ENCODE measurements around the gene EPGN. TPM values are rescaled to one million over a fixed set of nuclear protein-coding genes. Genes with fewer than 3 reads are reported as not detected.

EPGN gene
- total and polyA plus RNA-seq, 2 donors (not counting 1 experiment from before 2014, with no cell fraction given) = 0.32 TPM; not detected in 1

DNA sequence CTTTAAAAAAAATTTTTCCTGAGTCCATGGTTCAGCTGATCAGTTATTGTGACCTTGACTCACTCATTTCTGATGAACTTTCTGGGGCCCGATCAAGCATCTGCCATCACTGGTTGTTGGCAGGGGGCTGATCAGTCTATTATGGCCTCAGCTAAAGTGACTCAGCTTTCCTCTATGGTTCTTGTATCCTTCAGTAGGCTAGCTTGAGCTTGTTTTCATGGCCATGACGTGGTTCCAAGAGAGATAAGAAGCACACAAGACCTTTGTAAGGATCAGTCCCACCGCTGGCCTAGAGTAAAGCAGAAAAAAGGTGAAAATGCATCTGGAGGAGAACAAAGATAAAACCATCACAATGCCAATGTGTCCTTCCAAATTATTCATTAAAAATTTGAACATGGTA lies 29.8 kb upstream of the EPGN start:
- H3K4me2 ChIP-seq (replicated peaks; ENCODE audit: low read depth, low read length, poor library complexity, severe bottlenecking) = no peak overlapping the region
- no peaks in the 10 kb centered on the region for H3K27me3 Mint-ChIP-seq
- H3K9ac ChIP-seq (ENCODE audit: low read length) = no peak overlapping the region
- DNase-seq (no peak), ATAC-seq (ENCODE audit: low read depth) (no peak)
- TF ChIP-seq, protein P1, sequence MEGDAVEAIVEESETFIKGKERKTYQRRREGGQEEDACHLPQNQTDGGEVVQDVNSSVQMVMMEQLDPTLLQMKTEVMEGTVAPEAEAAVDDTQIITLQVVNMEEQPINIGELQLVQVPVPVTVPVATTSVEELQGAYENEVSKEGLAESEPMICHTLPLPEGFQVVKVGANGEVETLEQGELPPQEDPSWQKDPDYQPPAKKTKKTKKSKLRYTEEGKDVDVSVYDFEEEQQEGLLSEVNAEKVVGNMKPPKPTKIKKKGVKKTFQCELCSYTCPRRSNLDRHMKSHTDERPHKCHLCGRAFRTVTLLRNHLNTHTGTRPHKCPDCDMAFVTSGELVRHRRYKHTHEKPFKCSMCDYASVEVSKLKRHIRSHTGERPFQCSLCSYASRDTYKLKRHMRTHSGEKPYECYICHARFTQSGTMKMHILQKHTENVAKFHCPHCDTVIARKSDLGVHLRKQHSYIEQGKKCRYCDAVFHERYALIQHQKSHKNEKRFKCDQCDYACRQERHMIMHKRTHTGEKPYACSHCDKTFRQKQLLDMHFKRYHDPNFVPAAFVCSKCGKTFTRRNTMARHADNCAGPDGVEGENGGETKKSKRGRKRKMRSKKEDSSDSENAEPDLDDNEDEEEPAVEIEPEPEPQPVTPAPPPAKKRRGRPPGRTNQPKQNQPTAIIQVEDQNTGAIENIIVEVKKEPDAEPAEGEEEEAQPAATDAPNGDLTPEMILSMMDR (IDR thresholded peaks at IDR 0.05) = no peak
- TF ChIP-seq EZH2 (IDR thresholded peaks at IDR 0.05; ENCODE audit: borderline replicate concordance, insufficient read depth, low read depth, low read length, poor library complexity, severe bottlenecking) = no peak
- no peak overlapping the region for H3K4me3 ChIP-seq (ENCODE audit: control extremely low read depth in 1 of 5, extremely low read depth in 1 of 5, insufficient read depth in 1 of 5, low read depth in 2 of 5, low read length in 4 of 5)
- intact Hi-C loops (cut with micrococcal nuclease) = no loop called here
- no peaks in the 10 kb centered on the region for H3K4me1 ChIP-seq (ENCODE audit: control insufficient read depth in 2 of 2, insufficient read depth in 2 of 2, low read length in 2 of 2)
- no peak overlapping the region for H3K27ac Mint-ChIP-seq
- H3K9me3 Mint-ChIP-seq (ENCODE audit: insufficient read depth) = no peaks in the 10 kb centered on the region
- H4K20me1 ChIP-seq (ENCODE audit: control insufficient read depth, insufficient read depth, low read length, poor library complexity, severe bottlenecking) = no peaks in the 10 kb centered on the region
- CTCF ChIA-PET = interaction anchor here (1.2 kb wide), 1 partner anchor 15 kb away, joined by 3 read pairs; no protein-coding TSS in a partner anchor
- no peaks in the 10 kb centered on the region for H3K36me3 ChIP-seq (replicated peaks in 1 of 2; ENCODE audit: control extremely low read depth in 1 of 2, control insufficient read depth in 1 of 2, extremely low read depth in 1 of 2, insufficient read depth in 2 of 2, low read length in 1 of 2)
- H3K27ac ChIP-seq (ENCODE audit: low read length in 2 of 2) = no peak overlapping the region
- H3K9me3 ChIP-seq (ENCODE audit: control extremely low read depth in 1 of 3, control insufficient read depth in 2 of 3, insufficient read depth in 1 of 3, low read length in 2 of 3) = no peaks in the 10 kb centered on the region
- WGBS (ENCODE audit: insufficient coverage) = 80% methylated on average over 2 of the region's 3 CpGs
- H3K27me3 ChIP-seq (replicated peaks in 1 of 4; ENCODE audit: control extremely low read depth in 1 of 4, control insufficient read depth in 3 of 4, insufficient read depth in 4 of 4, low read length in 3 of 4) = no peaks in the 10 kb centered on the region
- no peak overlapping the region for H3K4me3 Mint-ChIP-seq
- POLR2A ChIA-PET = no interaction called here
- no peaks in the 10 kb centered on the region for H3K4me1 Mint-ChIP-seq
- no peak overlapping the region for H2AFZ ChIP-seq (ENCODE audit: insufficient read depth, low read depth, low read length, poor library complexity, severe bottlenecking)
- no peaks in the 10 kb centered on the region for H3K79me2 ChIP-seq (ENCODE audit: control insufficient read depth, insufficient read depth, low read length)

- Histone ChIP-seq H2AFZ (ENCODE audit: insufficient read depth, low read depth, low read length, poor library complexity, severe bottlenecking) (no peak overlapping the region), H3K27ac (ENCODE audit: low read length in 2 of 2) (no peak overlapping the region), H4K20me1 (ENCODE audit: control insufficient read depth, insufficient read depth, low read length, poor library complexity, severe bottlenecking) (no peaks in the 10 kb centered on the region), H3K9me3 (ENCODE audit: control extremely low read depth in 1 of 3, control insufficient read depth in 2 of 3, insufficient read depth in 1 of 3, low read length in 2 of 3) (no peaks in the 10 kb centered on the region), H3K4me3 (ENCODE audit: control extremely low read depth in 1 of 5, extremely low read depth in 1 of 5, insufficient read depth in 1 of 5, low read depth in 2 of 5, low read length in 4 of 5) (no peak overlapping the region), H3K4me2 (replicated peaks; ENCODE audit: low read depth, low read length, poor library complexity, severe bottlenecking) (no peak overlapping the region), H3K36me3 (replicated peaks in 1 of 2; ENCODE audit: control extremely low read depth in 1 of 2, control insufficient read depth in 1 of 2, extremely low read depth in 1 of 2, insufficient read depth in 2 of 2, low read length in 1 of 2) (no peaks in the 10 kb centered on the region), H3K4me1 (ENCODE audit: control insufficient read depth in 2 of 2, insufficient read depth in 2 of 2, low read length in 2 of 2) (no peaks in the 10 kb centered on the region), H3K9ac (ENCODE audit: low read length) (no peak overlapping the region), H3K27me3 (replicated peaks in 1 of 4; ENCODE audit: control extremely low read depth in 1 of 4, control insufficient read depth in 3 of 4, insufficient read depth in 4 of 4, low read length in 3 of 4) (no peaks in the 10 kb centered on the region), H3K79me2 (ENCODE audit: control insufficient read depth, insufficient read depth, low read length) (no peaks in the 10 kb centered on the region)
- CTCF ChIA-PET = no interaction called here
- intact Hi-C loops (cut with micrococcal nuclease) = no loop called here
- POLR2A ChIA-PET = no interaction called here
- Mint-ChIP-seq H3K27me3 (no peaks in the 10 kb centered on the region), H3K9me3 (ENCODE audit: insufficient read depth) (no peaks in the 10 kb centered on the region), H3K27ac (no peak overlapping the region), H3K4me1 (no peaks in the 10 kb centered on the region), H3K4me3 (no peak overlapping the region)
- 100% methylated on average over 1 of the region's 3 CpGs for WGBS (ENCODE audit: insufficient coverage)
- TF ChIP-seq EZH2 (IDR thresholded peaks at IDR 0.05; ENCODE audit: borderline replicate concordance, insufficient read depth, low read depth, low read length, poor library complexity, severe bottlenecking) = no peak
- TF ChIP-seq, protein P1 (IDR thresholded peaks at IDR 0.05) = no peak
- no peak for ATAC-seq (ENCODE audit: low read depth)
- no peak for DNase-seq
Observed at GRCh38 chr4:74279716-74280115, 28.6 kb upstream of the EPGN start.

Data from B cell (primary cell).